ENCODE results near the gene SYNGR2. TPM values are rescaled to one million over a fixed set of nuclear protein-coding genes. Genes with fewer than 3 reads are reported as not detected.
"Not testable (repeated sequence)": the region's sequence is repeated elsewhere in the genome, so short reads cannot be mapped to it uniquely, and the experiment has no call there.

Gene SYNGR2
- total RNA-seq, 1 experiment from 2014 or later = 169 TPM

- peaks cover 17% of the 10 kb centered on the region for H3K4me1 ChIP-seq
These were observed 29.9 kb upstream of the SYNGR2 start for GRCh38 chr17:78138204-78139060.

DNA sequence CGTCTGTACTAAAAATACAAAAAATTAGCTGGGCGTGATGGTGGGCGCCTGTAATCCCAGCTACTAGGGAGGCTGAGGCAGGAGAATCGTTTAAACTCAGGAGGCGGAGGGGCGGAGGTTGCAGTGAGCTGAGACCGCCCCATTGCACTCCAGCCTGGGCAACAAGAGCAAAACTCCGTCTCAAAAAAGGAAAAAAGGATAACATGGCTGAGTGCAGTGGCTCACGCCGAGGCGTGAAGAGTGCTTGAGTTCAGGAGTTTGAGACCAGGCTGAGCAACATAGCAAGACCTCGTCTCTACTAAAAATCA, 28.6 kb upstream of the SYNGR2 start:
- ChIA-PET CTCF (interaction anchor here (1.1 kb wide), 1 partner anchor 12 kb away, joined by 9 read pairs; no protein-coding TSS in a partner anchor), POLR2A (interaction anchor here (0.7 to 0.8 kb wide), 2 partner anchors 29 to 47 kb away, joined by 3 read pairs; partner anchors contain the start of gene TK1)
- intact Hi-C loops (cut with micrococcal nuclease; ENCODE audit: unreplicated experiment) = loop anchor here (1.0 kb wide), 1 partner anchor 11 kb away; no protein-coding TSS in a partner anchor

More at GRCh38 chr17:78138204-78139060, 29.9 kb upstream of the SYNGR2 start:
- Histone ChIP-seq H3K36me3 (ENCODE audit: control insufficient read depth, insufficient read depth, low read length) (no peaks in the 10 kb centered on the region), H3K27me3 (replicated peaks; ENCODE audit: control insufficient read depth, insufficient read depth, low read length) (no peaks in the 10 kb centered on the region), H3K9me3 (no peaks in the 10 kb centered on the region), H3K4me3 (ENCODE audit: low read depth, low read length) (no peak overlapping the region)
- no peak overlapping the region for H3K27ac Mint-ChIP-seq (ENCODE audit: unreplicated experiment)
- H3K9me3 Mint-ChIP-seq (ENCODE audit: unreplicated experiment) = no peaks in the 10 kb centered on the region
- no TSS peak for BruUV-seq (replicated peaks)
- CTCF ChIA-PET = interaction anchor here (2.3 kb wide), 1 partner anchor 10 kb away, joined by 12 read pairs; the partner anchor contains the start of gene TMC6
- POLR2A ChIA-PET = no interaction called here
- no peak overlapping the region for H3K4me3 Mint-ChIP-seq (ENCODE audit: unreplicated experiment)
- no peak for DNase-seq
- peaks cover 5% of the 10 kb centered on the region for H3K4me1 Mint-ChIP-seq (ENCODE audit: low read depth, unreplicated experiment)
- TF ChIP-seq CTCF (IDR thresholded peaks at IDR 0.05; ENCODE audit: insufficient read depth in 1 of 2, low read depth in 1 of 2, low read length in 1 of 2, severe bottlenecking in 1 of 2, unreplicated experiment in 1 of 2) = no peak
- intact Hi-C loops (cut with micrococcal nuclease; ENCODE audit: unreplicated experiment) = no loop called here
- no peaks in the 10 kb centered on the region for H3K27me3 Mint-ChIP-seq (ENCODE audit: insufficient read depth, unreplicated experiment)
- H3K36me3 Mint-ChIP-seq (ENCODE audit: insufficient read depth, unreplicated experiment) = peaks cover 8% of the 10 kb centered on the region

DNA sequence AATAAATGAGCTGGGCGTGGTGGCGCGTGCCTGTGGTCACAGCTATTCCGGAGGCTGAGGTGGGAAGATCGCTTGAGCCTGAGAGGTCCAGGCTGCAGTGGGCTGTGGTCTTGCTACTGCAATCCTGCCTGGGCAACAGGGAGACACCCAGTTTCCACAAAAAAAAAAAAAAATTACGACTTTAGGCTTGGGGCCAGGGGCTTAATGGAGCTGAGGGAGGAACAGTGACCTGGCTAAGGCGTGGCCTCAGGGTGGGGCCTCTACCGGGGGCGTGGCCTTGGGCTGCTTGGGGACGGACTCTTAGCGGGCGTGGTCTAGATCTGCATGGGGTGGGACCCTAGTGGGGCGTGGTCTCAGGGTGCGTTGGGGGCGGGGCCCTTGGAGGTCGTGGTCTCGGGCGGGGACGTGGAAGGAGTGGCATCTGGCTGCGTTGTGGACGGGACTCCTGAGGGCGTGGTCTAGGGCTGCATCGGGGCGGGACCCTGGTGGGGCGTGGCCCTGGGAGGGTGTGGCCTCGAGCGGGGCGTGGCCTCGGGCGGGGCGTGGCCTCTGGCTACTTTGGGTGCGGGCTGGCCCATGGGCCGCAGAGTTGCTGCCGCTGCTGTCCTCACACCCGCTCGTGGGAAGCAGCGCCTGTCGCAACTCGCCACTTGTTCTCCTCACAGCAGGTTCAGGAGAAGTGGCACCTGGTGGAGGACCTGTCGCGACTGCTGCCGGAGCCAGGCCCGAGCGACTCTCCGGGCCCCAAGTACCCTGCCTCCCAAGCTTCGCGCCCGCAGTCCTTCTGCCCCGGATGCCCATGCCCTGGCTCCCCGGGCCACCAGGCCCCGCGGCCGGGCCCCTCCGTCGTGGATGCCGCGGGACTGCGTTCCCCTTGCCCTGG, 28.0 kb upstream of the SYNGR2 start:
- Mint-ChIP-seq H3K36me3 (ENCODE audit: insufficient read depth, unreplicated experiment) (peaks cover 8% of the 10 kb centered on the region), H3K4me1 (ENCODE audit: low read depth, unreplicated experiment) (peaks cover 5% of the 10 kb centered on the region), H3K27ac (ENCODE audit: unreplicated experiment) (peak overlapping the region; percentile 83), H3K9me3 (ENCODE audit: unreplicated experiment) (no peaks in the 10 kb centered on the region), H3K27me3 (ENCODE audit: insufficient read depth, unreplicated experiment) (no peaks in the 10 kb centered on the region), H3K4me3 (ENCODE audit: unreplicated experiment) (no peak overlapping the region)
- intact Hi-C loops (cut with micrococcal nuclease; ENCODE audit: unreplicated experiment) = loop anchor here (1.0 kb wide), 1 partner anchor 11 kb away; no protein-coding TSS in a partner anchor
- Histone ChIP-seq H3K4me1 (peaks cover 31% of the 10 kb centered on the region), H3K36me3 (ENCODE audit: control insufficient read depth, insufficient read depth, low read length) (no peaks in the 10 kb centered on the region), H3K4me3 (ENCODE audit: low read depth, low read length) (no peak overlapping the region), H3K9me3 (no peaks in the 10 kb centered on the region), H3K27me3 (replicated peaks; ENCODE audit: control insufficient read depth, insufficient read depth, low read length) (no peaks in the 10 kb centered on the region)
- BruUV-seq (replicated peaks) = no TSS peak
- ChIA-PET POLR2A (interaction anchor here (0.6 to 0.8 kb wide), 3 partner anchors 19 to 46 kb away, joined by 3 to 4 read pairs (median 3); partner anchors contain the start of gene TK1), CTCF (interaction anchor here (0.7 to 1.1 kb wide), 2 partner anchors 12 to 36 kb away, joined by 4 to 9 read pairs; no protein-coding TSS in a partner anchor)
- TF ChIP-seq CTCF (IDR thresholded peaks at IDR 0.05; ENCODE audit: insufficient read depth in 1 of 2, low read depth in 1 of 2, low read length in 1 of 2, severe bottlenecking in 1 of 2, unreplicated experiment in 1 of 2) = no peak
- DNase-seq = peak; percentile 93 to 98

More for the DNA sequence above, 28.6 kb upstream of the SYNGR2 start:
- not testable (repeated sequence) for BruUV-seq (replicated peaks); H3K9me3 ChIP-seq; H3K9me3 Mint-ChIP-seq (ENCODE audit: unreplicated experiment); H3K27me3 Mint-ChIP-seq (ENCODE audit: insufficient read depth, unreplicated experiment); H3K36me3 ChIP-seq (ENCODE audit: control insufficient read depth, insufficient read depth, low read length); H3K36me3 Mint-ChIP-seq (ENCODE audit: insufficient read depth, unreplicated experiment); H3K4me3 ChIP-seq (ENCODE audit: low read depth, low read length); H3K4me3 Mint-ChIP-seq (ENCODE audit: unreplicated experiment); H3K4me1 Mint-ChIP-seq (ENCODE audit: low read depth, unreplicated experiment); DNase-seq; H3K27me3 ChIP-seq (replicated peaks; ENCODE audit: control insufficient read depth, insufficient read depth, low read length)
- peak overlapping the region; percentile 83 for H3K27ac Mint-ChIP-seq (ENCODE audit: unreplicated experiment)
- peaks cover 25% of the 10 kb centered on the region for H3K4me1 ChIP-seq
